ENCODE measurements around the gene PAX2. TPM values are rescaled to one million over a fixed set of nuclear protein-coding genes. Genes with fewer than 3 reads are reported as not detected.
A peak's percentile ranks its signal among the peaks of the same experiment; 100 is the strongest.

The PAX2 gene
- total RNA-seq, 1 donor from 2014 or later = not detected

DNA sequence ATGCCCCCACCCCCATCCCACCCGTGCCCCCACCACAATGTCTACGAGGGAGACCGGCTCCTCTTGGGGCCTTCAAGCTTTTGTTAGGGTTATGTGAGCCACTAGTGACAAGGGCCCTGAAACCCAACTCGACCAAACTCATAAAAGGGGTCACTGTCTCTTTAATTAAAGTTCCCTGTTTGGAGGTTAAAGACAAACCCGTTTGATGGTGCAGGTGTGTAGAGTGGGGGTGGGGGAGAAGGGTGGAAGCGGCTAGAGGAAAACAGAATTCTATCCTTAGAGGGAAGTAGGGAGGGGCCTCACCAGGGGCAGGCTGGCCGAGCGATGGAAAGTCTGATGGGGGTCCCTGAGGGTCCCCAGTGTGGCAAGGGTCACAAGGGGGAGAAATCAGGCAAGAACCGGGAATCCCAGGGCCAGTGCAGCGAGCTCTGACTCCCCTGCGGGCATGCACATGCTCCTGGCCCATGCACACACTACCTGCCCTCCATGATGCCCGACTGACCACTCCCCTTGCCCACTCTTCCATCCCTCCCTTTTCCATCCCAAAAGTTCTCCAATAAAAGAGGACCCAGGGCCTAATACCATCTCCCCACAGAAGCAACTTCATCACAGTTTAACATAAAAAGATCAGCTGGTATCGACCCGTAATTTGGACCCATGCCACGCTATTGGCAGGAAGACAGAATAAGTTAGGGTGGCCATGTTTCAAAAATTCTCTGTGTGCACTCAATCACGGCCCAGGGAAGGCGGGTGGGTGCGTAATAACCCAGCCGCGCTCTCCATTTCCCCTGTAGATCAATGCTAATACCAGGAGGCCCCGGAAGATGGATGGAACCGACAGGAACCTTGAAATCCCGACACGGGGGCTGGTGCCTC, 131.4 kb downstream of the PAX2 start:
- DNase-seq (ENCODE audit: low read depth in 2 of 2) = no peak

DNA sequence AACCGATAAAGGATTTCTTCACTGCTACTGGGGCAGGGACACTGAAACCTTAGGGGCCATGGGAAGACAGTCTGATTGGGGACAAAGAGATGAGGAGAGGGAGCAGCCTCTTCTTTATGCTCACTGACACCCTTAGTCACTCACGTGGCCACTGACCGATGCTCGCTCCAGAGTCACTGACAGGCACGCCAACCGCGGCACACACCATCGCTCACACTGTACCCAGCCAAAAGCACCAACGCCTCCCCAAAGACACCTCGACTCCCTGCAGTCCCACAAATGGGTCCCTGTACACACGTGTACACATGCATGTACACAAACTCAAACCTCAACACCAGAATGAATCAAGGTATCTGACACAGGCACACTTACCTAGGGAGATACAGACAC, 132.1 kb downstream of the PAX2 start:
- DNase-seq (ENCODE audit: low read depth in 2 of 2) = no peak

DNA sequence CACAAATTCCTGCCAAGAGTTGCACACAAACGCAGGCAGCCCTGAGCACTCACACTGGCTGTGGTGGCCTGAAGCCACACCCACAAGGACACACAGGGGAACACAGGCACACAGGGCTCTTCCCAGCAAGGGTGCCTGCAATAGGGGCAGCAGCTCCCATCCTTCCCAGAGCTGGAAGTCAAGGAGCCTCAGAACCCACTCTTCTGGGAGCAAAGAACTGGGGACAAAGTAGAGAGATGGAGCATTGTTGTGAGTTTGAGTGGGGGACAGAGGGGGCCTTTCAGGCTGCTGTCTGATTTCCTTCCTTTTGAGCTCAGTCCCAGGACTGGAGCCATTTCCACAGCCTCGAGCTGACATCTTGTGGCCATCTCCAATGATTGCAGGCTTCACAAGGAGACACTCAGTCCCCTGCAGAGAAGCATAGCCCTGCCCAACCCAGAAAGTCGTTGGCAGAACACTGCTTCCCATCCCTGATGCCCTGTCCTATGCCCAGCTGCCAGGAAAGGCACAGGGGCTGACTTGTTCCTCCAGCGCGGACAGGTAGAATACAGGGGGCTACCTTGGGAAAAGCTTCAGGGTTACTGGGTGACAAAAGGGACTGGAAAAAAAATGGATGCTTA, 133.0 kb downstream of the PAX2 start:
- peak; percentile 55 to 73 for DNase-seq (ENCODE audit: low read depth in 2 of 2)

Other genes starting within 250 kb of the PAX2 start
- 0.90 and 1.8 TPM in 2 replicates for gene SEC31B, start 225.7 kb upstream of the PAX2 start, total RNA-seq
- 153 and 199 TPM in 2 replicates for gene NDUFB8, start 215.7 kb upstream of the PAX2 start, total RNA-seq
- 6.4 and 8.2 TPM in 2 replicates for gene HIF1AN, start 209.6 kb upstream of the PAX2 start, total RNA-seq
- 17.1 and 22.8 TPM in 2 replicates for gene SLF2, start 167.4 kb downstream of the PAX2 start, total RNA-seq
- 0.77 and 1.5 TPM in 2 replicates for gene SEMA4G, start 223.9 kb downstream of the PAX2 start, total RNA-seq
- 51.2 and 58.7 TPM in 2 replicates for gene MRPL43, start 241.9 kb downstream of the PAX2 start, total RNA-seq
- 5.3 and 7.0 TPM in 2 replicates for gene TWNK, start 242.0 kb downstream of the PAX2 start, total RNA-seq